HG02970 (cell line): Measurements from ENCODE around the gene NIP7.
"Not testable (repeated sequence)": the region's sequence is repeated elsewhere in the genome, so short reads cannot be mapped to it uniquely, and the experiment has no call there.

Source experiments
- ATAC-seq: cut with Tn5 transposase; IDR thresholded peaks from one replicate; pipeline ENCODE4 v1.9.1; 2021; ENCODE audit warnings: mild to moderate bottlenecking, moderate library complexity, moderate number of reproducible peaks; ENCODE audit not compliant: unreplicated experiment, low FRiP score

Gene NIP7

GRCh38 chr16:69339289-69340094 is at the start of gene NIP7, which contains the start of gene COG8:
NIP7 (plus strand) TSS chr16:69339772; CDS start chr16:69339830, 58 bp downstream.
COG8 (minus strand) TSS chr16:69339564; CDS start chr16:69339552, 12 bp downstream.
- peak; percentile 91 for ATAC-seq

- not testable (repeated sequence) for ATAC-seq
These were observed 47.9 kb upstream of the NIP7 start for GRCh38 chr16:69291657-69292056.

DNA sequence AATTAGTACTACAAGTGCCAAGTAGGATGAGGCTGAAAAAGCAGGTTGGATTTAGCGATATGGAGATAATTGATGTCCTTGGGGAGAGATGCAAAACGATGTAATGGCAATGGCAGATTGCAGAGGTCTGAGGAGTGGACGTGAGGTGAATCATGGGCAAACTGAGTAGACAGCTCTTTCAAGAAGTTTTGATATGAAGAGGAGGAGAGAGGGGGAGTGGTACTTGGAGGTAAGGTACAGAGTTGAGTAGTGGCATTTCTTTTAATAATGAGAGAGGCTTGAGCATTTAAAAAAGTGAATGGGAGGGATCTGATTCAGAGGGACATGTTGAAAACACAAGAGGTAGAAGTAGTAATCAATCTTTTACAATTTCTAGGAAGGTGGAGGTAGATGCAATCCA is 46.2 kb upstream of the NIP7 start:
- ATAC-seq = no peak

- ATAC-seq = no peak
These were observed 45.5 kb upstream of the NIP7 start for GRCh38 chr16:69294051-69294450.

GRCh38 chr16:69296771-69297170 is 42.8 kb upstream of the NIP7 start:
- ATAC-seq = not testable (repeated sequence)

GRCh38 chr16:69298261-69298660 is 41.3 kb upstream of the NIP7 start:
- ATAC-seq = no peak

DNA sequence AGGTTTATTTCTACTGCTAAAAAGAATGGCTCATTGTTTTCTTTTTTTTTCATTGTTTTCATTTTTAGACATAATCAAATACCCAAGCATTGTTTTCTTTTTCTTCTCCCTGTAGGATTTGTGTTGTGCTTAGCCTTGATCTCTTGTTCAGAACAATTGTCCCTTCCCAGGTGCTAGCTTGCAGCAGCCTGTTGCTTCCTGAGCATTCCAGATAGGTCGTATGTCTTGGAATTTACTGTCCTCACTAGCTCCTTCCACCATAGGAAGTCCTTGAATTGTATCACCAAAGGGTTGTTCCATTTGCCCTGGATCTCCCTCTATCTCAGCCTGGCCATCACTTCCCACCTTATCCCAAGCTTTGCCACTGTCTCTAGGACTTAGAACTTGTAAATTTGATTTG is 38.4 kb upstream of the NIP7 start:
- ATAC-seq = no peak

GRCh38 chr16:69301861-69302260 is 37.7 kb upstream of the NIP7 start:
- no peak for ATAC-seq

DNA sequence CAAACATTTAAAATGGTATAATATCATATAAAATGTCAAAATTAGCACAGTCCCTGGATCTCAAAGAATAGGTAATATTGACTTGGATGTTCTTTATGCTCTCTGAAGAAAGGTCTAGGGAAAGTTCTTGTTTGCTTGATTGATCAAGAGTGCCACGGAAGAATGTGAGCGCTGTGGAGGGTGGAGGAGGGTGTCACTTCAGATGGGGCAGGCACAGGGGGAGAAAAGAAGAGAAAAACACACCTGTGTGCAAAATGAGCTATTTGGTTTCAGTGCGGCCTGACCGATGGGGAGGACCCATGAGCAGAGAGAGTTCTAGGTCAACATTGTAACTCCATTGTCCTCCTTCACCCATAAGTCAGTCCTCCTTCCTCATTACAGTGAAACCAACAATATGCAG is 37.3 kb upstream of the NIP7 start:
- ATAC-seq = no peak

DNA sequence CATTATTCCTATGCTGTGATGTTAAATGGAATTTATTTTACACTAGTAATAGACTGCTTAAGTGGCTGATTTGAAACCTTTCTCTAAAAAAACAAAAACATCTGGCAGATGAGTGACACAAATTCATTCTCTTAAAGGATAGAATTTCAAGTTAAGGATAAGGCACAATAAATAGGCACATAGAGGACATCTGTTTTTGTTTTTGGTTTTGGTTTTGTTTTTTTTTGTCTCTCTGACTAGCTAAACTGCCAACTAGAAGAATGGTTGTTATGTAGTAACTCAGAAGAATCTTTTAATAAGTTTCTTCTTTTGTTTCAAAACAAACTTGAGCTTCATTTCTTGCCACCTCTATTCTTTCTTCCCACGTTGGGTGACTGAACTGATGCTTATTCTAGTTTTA is 33.5 kb upstream of the NIP7 start:
- ATAC-seq = no peak

GRCh38 chr16:69307091-69307490 is 32.5 kb upstream of the NIP7 start:
- no peak for ATAC-seq

GRCh38 chr16:69307856-69308255 is 31.7 kb upstream of the NIP7 start:
- ATAC-seq = no peak

- ATAC-seq = no peak
These were observed 30.3 kb upstream of the NIP7 start for GRCh38 chr16:69309316-69309715.

GRCh38 chr16:69310653-69311532 is 28.7 kb upstream of the NIP7 start, which contains the start of gene VPS4A:
VPS4A (plus strand) TSS chr16:69311350; CDS start chr16:69311512, 162 bp downstream.
- peak; percentile 90 for ATAC-seq

GRCh38 chr16:69311533-69312387 is 27.8 kb upstream of the NIP7 start:
- ATAC-seq = peak; percentile 35

GRCh38 chr16:69313469-69313868 is 26.1 kb upstream of the NIP7 start:
- ATAC-seq = no peak

DNA sequence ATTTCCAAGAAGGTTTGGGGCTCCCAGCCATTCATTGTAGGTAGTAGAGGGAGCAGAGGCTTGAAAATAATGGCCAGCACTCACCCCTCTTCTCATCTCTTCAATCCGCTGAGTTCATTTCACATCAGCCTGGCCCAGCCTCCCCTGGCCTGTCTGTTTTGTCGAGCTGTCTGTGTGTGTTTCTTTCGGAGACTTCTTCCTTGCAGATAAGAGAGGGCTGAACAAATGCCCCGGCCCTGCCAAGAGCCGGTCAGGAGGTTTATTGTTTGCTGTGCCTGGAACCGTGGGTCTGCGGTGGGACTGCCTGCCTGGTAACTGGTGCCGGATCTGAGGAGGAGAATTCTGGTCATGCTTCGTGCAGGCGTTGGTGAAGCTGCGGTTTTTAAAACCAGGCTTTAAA is 25.0 kb upstream of the NIP7 start:
- no peak for ATAC-seq

- no peak for ATAC-seq
These were observed 23.9 kb upstream of the NIP7 start for GRCh38 chr16:69315486-69316311.

GRCh38 chr16:69316595-69317034 is 23.0 kb upstream of the NIP7 start:
- ATAC-seq = no peak
